ENCODE data around the gene WFDC5.
A peak's percentile ranks its signal among the peaks of the same experiment; 100 is the strongest.
"Not testable (repeated sequence)": the region's sequence is repeated elsewhere in the genome, so short reads cannot be mapped to it uniquely, and the experiment has no call there.

Gene WFDC5

GRCh38 chr20:45114465-45115385 is at the start of gene WFDC5:
WFDC5 (minus strand) TSS chr20:45115174; CDS start chr20:45115083, 91 bp downstream.
- no peak within 1 kb of the TSS for H3K4me3 Mint-ChIP-seq
- peaks cover 6 to 10% of the 10 kb centered on the region in 2 donors for H3K4me1 Mint-ChIP-seq
- ATAC-seq (replicated peaks) = peak in 1 of 2 donors; percentile 31
- peaks cover 32 to 37% of the 10 kb centered on the region in 2 donors for H3K27me3 Mint-ChIP-seq
- no peak for DNase-seq
- no peaks in the 10 kb centered on the region for H3K9me3 Mint-ChIP-seq
- H3K27ac Mint-ChIP-seq = no peak within 1 kb of the TSS
- H3K36me3 Mint-ChIP-seq = no peaks in the 10 kb centered on the region

DNA sequence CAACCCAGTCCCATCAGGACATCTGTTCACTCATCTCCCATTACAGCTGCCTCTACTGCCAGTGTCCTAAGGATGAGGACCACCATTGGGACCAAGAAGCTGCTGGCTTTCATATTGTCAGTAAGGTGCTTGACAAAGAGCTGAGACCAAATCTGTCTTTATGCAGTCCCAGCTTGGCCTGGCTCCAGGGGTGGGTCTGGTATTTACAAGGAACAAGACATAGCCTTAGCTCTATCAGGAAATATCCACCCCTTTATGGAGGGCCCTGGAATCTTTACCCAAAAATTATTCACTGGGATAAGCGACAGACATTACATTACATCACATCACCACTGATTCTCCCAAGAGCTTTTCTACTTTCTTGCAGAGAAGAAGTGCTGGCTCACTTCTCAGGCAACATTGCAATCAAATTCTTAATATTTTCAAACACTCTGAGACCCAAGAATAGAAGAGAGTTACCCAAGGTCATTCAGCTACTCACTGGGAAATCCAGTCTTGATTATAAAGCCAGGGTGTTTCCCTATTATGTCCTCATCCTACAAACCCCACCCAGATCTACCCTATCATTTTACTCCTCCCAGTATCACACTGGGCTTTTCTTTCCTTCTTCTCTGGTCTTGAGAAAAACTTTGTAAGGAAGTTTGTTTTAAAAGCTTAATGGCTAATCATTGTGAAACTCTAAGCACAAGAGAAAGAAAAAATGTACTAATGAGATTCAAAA is 48.3 kb upstream of the WFDC5 start:
- DNase-seq = no peak
- Mint-ChIP-seq H3K4me1 (no peaks in the 10 kb centered on the region), H3K27ac (no peak overlapping the region), H3K9me3 (peaks cover 24% of the 10 kb centered on the region in 2 donors), H3K4me3 (no peak overlapping the region), H3K27me3 (peaks cover 63 to 74% of the 10 kb centered on the region in 2 donors), H3K36me3 (peaks cover 4 to 12% of the 10 kb centered on the region in 2 donors)
- ATAC-seq (replicated peaks) = no peak

GRCh38 chr20:45157962-45158361 is 43.0 kb upstream of the WFDC5 start:
- Mint-ChIP-seq H3K9me3 (peaks cover 24 to 30% of the 10 kb centered on the region in 2 donors), H3K27me3 (peaks cover 42 to 61% of the 10 kb centered on the region in 2 donors), H3K27ac (no peak overlapping the region), H3K36me3 (peaks cover 6 to 21% of the 10 kb centered on the region in 2 donors), H3K4me1 (peaks cover 17 to 22% of the 10 kb centered on the region in 2 donors), H3K4me3 (no peak overlapping the region)
- no peak for DNase-seq
- no peak for ATAC-seq (replicated peaks)

DNA sequence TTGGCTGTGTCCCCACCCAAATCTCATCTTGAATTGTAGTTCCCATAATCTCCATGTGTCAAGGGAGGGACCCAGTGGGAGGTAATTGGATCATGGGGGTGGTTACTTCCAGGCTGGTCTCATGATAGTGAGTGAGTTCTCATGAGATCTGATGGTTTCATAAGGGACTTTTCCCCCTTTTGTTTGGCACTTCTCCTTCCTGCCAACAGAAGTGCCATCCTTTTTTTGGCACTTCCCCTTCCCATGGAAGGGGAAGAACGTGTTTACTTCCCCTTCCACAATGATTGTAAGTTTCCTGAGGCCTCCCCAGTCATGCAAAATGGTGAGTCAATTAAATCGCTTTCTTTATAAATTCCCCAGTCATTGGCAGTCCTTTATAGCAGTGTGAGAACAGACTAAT is 41.7 kb upstream of the WFDC5 start:
- H3K9me3 Mint-ChIP-seq = peaks cover 20 to 24% of the 10 kb centered on the region in 2 donors
- no peak overlapping the region for H3K27ac Mint-ChIP-seq
- H3K4me1 Mint-ChIP-seq = peaks cover 17 to 22% of the 10 kb centered on the region in 2 donors
- no peak for DNase-seq
- H3K27me3 Mint-ChIP-seq = peaks cover 34 to 57% of the 10 kb centered on the region in 2 donors
- no peak for ATAC-seq (replicated peaks)
- no peak overlapping the region for H3K4me3 Mint-ChIP-seq
- peaks cover 2 to 21% of the 10 kb centered on the region in 2 donors for H3K36me3 Mint-ChIP-seq

GRCh38 chr20:45154794-45155193 is 39.8 kb upstream of the WFDC5 start:
- not testable (repeated sequence) for H3K27ac Mint-ChIP-seq; DNase-seq; H3K4me3 Mint-ChIP-seq; ATAC-seq (replicated peaks)
- peaks cover 17 to 22% of the 10 kb centered on the region in 2 donors for H3K4me1 Mint-ChIP-seq
- peaks cover 2 to 21% of the 10 kb centered on the region in 2 donors for H3K36me3 Mint-ChIP-seq
- H3K9me3 Mint-ChIP-seq = peaks cover 17 to 22% of the 10 kb centered on the region in 2 donors
- H3K27me3 Mint-ChIP-seq = peaks cover 29 to 61% of the 10 kb centered on the region in 2 donors

DNA sequence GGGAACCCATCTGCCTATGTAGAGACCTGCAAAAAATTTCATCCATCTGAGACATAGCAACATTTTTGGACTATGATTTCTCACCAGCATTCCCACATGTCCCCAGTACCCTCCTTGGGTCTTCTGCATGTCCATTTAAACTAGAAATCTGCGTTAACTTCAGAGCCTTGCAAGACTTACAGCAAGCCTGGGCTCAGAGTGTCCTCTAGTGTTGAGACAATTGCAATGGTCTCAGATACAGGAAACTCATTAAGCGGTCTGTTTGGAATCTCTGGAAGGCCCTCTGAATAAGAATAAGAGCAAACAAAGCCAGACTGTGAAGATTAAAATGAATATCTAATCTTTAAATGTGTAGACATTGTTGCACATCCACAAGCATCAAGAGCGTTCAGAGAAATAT is 39.2 kb upstream of the WFDC5 start:
- Mint-ChIP-seq H3K27me3 (peaks cover 34 to 66% of the 10 kb centered on the region in 2 donors), H3K9me3 (peaks cover 15 to 19% of the 10 kb centered on the region in 2 donors)
- ATAC-seq (replicated peaks) = no peak

GRCh38 chr20:45153752-45154151 is 38.8 kb upstream of the WFDC5 start:
- H3K27ac Mint-ChIP-seq = no peak overlapping the region
- H3K9me3 Mint-ChIP-seq = peaks cover 11 to 14% of the 10 kb centered on the region in 2 donors
- DNase-seq (peak; percentile 49), ATAC-seq (replicated peaks) (peak; percentile 99)
- peaks cover 17 to 22% of the 10 kb centered on the region in 2 donors for H3K4me1 Mint-ChIP-seq
- no peak overlapping the region for H3K4me3 Mint-ChIP-seq
- H3K36me3 Mint-ChIP-seq = peaks cover 2 to 18% of the 10 kb centered on the region in 2 donors
- peaks cover 31 to 65% of the 10 kb centered on the region in 2 donors for H3K27me3 Mint-ChIP-seq

More for the DNA sequence above, 39.2 kb upstream of the WFDC5 start:
- Mint-ChIP-seq H3K4me1 (peaks cover 17 to 22% of the 10 kb centered on the region in 2 donors), H3K36me3 (peaks cover 2 to 21% of the 10 kb centered on the region in 2 donors), H3K4me3 (no peak overlapping the region), H3K27ac (no peak overlapping the region)
- no peak for DNase-seq

DNA sequence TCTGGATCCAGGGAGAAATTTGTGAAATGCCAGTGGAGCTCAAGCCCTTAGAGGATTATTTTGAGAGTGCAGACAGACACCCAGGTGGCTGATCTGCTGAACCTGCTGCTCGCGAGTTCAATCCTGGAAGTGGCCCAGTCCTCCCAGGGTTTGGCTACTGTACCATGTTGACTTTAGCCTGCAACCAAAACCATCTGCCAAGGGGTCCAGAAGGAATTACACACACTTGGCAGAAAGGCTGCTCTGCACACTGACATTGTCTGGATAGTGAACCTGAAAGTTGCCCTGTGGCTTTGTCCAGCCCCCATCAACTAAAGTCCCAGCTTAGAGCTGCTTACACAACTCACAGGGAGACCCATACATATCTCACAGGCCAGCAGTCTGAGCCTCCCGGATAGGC is 38.2 kb upstream of the WFDC5 start:
- DNase-seq (no peak), ATAC-seq (replicated peaks) (no peak)
- Mint-ChIP-seq H3K36me3 (peaks cover 2 to 17% of the 10 kb centered on the region in 2 donors), H3K27ac (no peak overlapping the region), H3K4me3 (no peak overlapping the region), H3K27me3 (peaks cover 32 to 64% of the 10 kb centered on the region in 2 donors), H3K4me1 (peaks cover 17 to 22% of the 10 kb centered on the region in 2 donors), H3K9me3 (peaks cover 9 to 11% of the 10 kb centered on the region in 2 donors)

DNA sequence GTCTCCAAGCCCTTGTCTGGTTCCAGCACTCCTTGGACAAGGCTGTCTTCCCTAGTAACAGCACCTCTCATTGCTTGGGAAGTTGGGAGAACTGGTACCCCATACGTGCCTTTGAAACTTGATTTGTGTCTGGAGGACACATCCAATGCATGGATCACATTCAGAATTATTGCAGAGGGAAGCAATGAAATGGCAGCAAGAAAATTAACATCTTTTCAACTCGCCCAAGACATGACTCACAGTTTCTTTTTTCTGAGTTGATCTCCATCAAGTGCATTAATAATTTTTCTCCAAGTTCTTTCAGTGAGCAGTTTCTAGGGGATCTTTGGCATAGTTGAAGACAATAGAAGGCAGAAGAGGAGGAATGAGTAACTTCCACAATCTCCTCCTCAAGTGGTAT is 37.4 kb upstream of the WFDC5 start:
- ATAC-seq (replicated peaks) (no peak), DNase-seq (no peak)
- Mint-ChIP-seq H3K27me3 (peaks cover 32 to 57% of the 10 kb centered on the region in 2 donors), H3K4me3 (no peak overlapping the region), H3K36me3 (peaks cover 2 to 17% of the 10 kb centered on the region in 2 donors), H3K9me3 (peaks cover 9 to 11% of the 10 kb centered on the region in 2 donors), H3K27ac (no peak overlapping the region), H3K4me1 (peaks cover 17 to 22% of the 10 kb centered on the region in 2 donors)

- no peaks in the 10 kb centered on the region for H3K9me3 Mint-ChIP-seq
- ATAC-seq (replicated peaks) = no peak
- peaks cover 7 to 10% of the 10 kb centered on the region in 2 donors for H3K4me1 Mint-ChIP-seq
Observed at GRCh38 chr20:45149062-45149461, 34.1 kb upstream of the WFDC5 start.

GRCh38 chr20:45140836-45141235 is 25.9 kb upstream of the WFDC5 start:
- Mint-ChIP-seq H3K27me3 (peaks cover 12 to 19% of the 10 kb centered on the region in 2 donors), H3K9me3 (no peaks in the 10 kb centered on the region), H3K27ac (no peak overlapping the region), H3K36me3 (no peaks in the 10 kb centered on the region), H3K4me1 (no peaks in the 10 kb centered on the region), H3K4me3 (no peak overlapping the region)
- no peak for DNase-seq
- no peak for ATAC-seq (replicated peaks)

More at GRCh38 chr20:45149062-45149461, 34.1 kb upstream of the WFDC5 start:
- Mint-ChIP-seq H3K36me3 (no peaks in the 10 kb centered on the region), H3K4me3 (no peak overlapping the region), H3K27ac (no peak overlapping the region), H3K27me3 (peaks cover 30 to 65% of the 10 kb centered on the region in 2 donors)
- DNase-seq = no peak

GRCh38 chr20:45139733-45140375 is 24.9 kb upstream of the WFDC5 start:
- not testable (repeated sequence) for H3K27ac Mint-ChIP-seq; H3K4me1 Mint-ChIP-seq; ATAC-seq (replicated peaks); H3K4me3 Mint-ChIP-seq; H3K9me3 Mint-ChIP-seq; H3K36me3 Mint-ChIP-seq; DNase-seq
- H3K27me3 Mint-ChIP-seq = peaks cover 16% of the 10 kb centered on the region in 2 donors

GRCh38 chr20:45138561-45139300 is 23.8 kb upstream of the WFDC5 start:
- Mint-ChIP-seq H3K4me1 (no peaks in the 10 kb centered on the region), H3K36me3 (peaks cover 0 to 2% of the 10 kb centered on the region in 2 donors), H3K27ac (no peak overlapping the region), H3K27me3 (peaks cover 15 to 16% of the 10 kb centered on the region in 2 donors), H3K9me3 (peaks cover 0 to 2% of the 10 kb centered on the region in 2 donors), H3K4me3 (no peak overlapping the region)
- peak; percentile 55 for DNase-seq
- ATAC-seq (replicated peaks) = peak; percentile 86 to 92
